ENCODE results near the gene CORIN. TPM values are rescaled to one million over a fixed set of nuclear protein-coding genes. Genes with fewer than 3 reads are reported as not detected.

Gene CORIN
- total and polyA plus RNA-seq, 12 donors = 0.10 to 1.1 (median 0.41) TPM; not detected in 2

DNA sequence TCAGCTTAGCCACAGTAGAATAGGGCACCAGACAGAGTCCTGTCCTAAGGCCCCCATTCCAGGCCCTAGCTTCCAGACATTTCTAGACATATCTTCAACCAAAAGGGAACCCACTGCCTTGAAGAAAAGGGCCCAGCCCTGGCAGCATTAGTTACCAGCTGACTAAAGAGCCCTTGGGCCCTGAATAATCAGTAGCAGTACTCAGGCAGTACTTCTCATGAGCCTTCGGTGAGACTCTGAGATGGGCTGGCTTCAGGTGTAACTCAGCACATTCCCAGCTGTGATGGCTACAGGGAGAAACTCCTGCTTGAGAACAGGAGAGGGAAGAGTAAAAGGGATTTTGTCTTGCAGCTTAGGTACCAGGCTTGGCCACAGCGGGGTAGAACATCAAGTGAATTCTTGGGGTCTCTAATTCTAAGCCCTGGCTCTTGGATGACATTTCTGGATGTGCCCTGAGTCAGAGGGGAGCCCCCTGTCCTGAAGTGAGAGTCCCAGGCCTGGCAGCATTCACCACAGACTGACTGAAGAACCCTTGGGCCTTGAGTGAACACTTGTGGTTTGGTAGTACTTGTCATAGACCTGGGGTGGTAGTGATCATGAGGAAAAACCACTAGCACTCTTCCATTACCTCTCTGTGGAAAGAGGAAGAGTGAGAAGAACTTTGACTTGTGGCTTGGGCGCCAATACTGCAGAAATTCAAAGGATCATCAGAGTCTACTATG lies 182.7 kb downstream of the CORIN start:
- no peaks in the 10 kb centered on the region for H3K36me3 ChIP-seq (replicated peaks in 1 of 2)
- H3K4me3 ChIP-seq = no peak overlapping the region
- TF ChIP-seq POLR2A (IDR thresholded peaks at IDR 0.05) = no peak
- TF ChIP-seq, protein P1, sequence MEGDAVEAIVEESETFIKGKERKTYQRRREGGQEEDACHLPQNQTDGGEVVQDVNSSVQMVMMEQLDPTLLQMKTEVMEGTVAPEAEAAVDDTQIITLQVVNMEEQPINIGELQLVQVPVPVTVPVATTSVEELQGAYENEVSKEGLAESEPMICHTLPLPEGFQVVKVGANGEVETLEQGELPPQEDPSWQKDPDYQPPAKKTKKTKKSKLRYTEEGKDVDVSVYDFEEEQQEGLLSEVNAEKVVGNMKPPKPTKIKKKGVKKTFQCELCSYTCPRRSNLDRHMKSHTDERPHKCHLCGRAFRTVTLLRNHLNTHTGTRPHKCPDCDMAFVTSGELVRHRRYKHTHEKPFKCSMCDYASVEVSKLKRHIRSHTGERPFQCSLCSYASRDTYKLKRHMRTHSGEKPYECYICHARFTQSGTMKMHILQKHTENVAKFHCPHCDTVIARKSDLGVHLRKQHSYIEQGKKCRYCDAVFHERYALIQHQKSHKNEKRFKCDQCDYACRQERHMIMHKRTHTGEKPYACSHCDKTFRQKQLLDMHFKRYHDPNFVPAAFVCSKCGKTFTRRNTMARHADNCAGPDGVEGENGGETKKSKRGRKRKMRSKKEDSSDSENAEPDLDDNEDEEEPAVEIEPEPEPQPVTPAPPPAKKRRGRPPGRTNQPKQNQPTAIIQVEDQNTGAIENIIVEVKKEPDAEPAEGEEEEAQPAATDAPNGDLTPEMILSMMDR (IDR thresholded peaks at IDR 0.05) = no peak
- H3K27me3 ChIP-seq = no peaks in the 10 kb centered on the region
- H3K27ac ChIP-seq = no peak overlapping the region
- H3K4me1 ChIP-seq (replicated peaks in 1 of 2) = no peaks in the 10 kb centered on the region
- H3K9me3 ChIP-seq (replicated peaks in 1 of 3) = no peaks in the 10 kb centered on the region
- WGBS, 4 donors = 79 to 92% (median 84%) methylated on average over 3 of the region's 3 CpGs
- intact Hi-C loops (cut with DNase I) = no loop called here
- DNase-seq = no peak

DNA sequence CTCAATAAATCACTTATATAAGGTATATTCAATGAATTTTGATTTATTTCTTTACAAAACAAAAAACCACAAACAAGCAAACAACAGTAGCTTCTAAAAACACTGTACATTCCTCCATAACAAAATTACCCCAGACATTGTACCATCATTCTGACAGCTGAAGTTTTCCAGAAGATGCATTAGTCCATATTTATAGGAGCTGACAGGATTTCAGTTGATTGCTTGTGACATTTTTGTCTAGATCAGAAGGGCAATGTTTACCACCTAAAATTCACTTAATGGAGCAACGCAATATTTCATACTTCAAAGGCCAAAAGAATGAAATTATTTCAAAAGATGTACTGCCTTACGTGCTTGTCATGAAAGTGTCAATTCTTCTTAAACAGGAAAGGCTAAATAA lies 185.8 kb downstream of the CORIN start:
- Histone ChIP-seq H3K36me3 (replicated peaks in 1 of 2) (no peaks in the 10 kb centered on the region), H3K9me3 (replicated peaks in 1 of 3) (no peaks in the 10 kb centered on the region), H3K27ac (no peak overlapping the region), H3K4me1 (replicated peaks in 1 of 2) (no peaks in the 10 kb centered on the region), H3K27me3 (no peaks in the 10 kb centered on the region), H3K4me3 (no peak overlapping the region)
- no peak for TF ChIP-seq POLR2A (IDR thresholded peaks at IDR 0.05)
- TF ChIP-seq, protein P1 (IDR thresholded peaks at IDR 0.05) = no peak
- no peak for DNase-seq
- WGBS, 4 donors = 82 to 91% (median 86%) methylated on average over 2 of the region's 2 CpGs
- intact Hi-C loops (cut with DNase I) = no loop called here

DNA sequence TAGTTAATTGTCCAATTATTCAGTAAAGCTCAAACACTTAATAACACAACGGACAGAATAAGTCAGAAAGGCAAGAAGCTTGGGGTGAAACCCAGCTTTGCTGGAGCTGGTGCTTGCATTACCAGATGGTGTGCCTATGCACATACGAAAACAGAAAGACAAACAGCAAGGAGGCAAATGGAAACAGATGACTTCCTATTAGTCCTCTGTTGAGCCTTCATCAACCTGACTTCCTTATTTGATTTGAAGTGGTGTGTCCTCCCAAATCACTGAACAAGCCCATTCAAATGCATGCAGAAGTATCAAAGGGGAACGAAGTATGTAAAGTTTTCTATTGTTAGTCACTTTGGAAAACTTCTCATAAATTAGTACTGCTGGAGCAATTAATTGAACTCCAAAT lies 186.6 kb downstream of the CORIN start:
- no peak for TF ChIP-seq POLR2A (IDR thresholded peaks at IDR 0.05)
- TF ChIP-seq, protein P1 (IDR thresholded peaks at IDR 0.05) = no peak
- H3K27ac ChIP-seq = no peak overlapping the region
- intact Hi-C loops (cut with DNase I) = no loop called here

DNA sequence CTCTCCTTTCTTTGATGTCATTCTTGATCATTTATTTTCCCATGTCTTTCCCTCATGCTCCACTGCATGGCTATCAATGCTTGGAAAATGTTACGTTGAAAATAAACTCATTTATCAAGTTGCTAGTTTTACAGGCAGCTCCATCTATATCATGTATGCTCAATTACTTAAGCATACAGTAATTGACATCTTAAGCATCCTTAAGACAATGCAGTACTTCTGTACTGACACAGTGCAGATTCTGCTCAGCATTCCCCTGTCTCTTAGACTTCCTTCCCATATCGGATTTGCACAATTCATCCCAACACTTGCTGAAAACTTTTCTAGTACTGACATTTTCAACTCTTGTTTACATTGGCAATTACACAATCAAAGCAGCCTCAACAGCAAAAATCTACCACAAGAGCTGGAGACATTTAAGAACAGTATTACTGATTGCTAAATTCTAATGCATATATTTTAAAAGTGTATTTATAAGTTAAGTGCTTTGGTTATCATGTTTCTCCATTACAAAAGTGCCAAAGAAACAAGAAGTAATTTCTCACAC lies 187.2 kb downstream of the CORIN start:
- Histone ChIP-seq H3K36me3 (replicated peaks in 1 of 2) (no peaks in the 10 kb centered on the region), H3K4me3 (no peak overlapping the region), H3K27me3 (no peaks in the 10 kb centered on the region), H3K27ac (no peak overlapping the region), H3K9me3 (replicated peaks in 1 of 3) (no peaks in the 10 kb centered on the region), H3K4me1 (replicated peaks in 1 of 2) (no peaks in the 10 kb centered on the region)
- TF ChIP-seq POLR2A (IDR thresholded peaks at IDR 0.05) = no peak
- TF ChIP-seq, protein P1 (IDR thresholded peaks at IDR 0.05) = no peak
- DNase-seq = no peak
- intact Hi-C loops (cut with DNase I) = no loop called here
- 30 to 53% (median 36%) methylated on average over 2 of the region's 2 CpGs for WGBS, 4 donors

More for the DNA sequence above, 186.6 kb downstream of the CORIN start:
- no peaks in the 10 kb centered on the region for H3K27me3 ChIP-seq
- H3K4me1 ChIP-seq (replicated peaks in 1 of 2) = no peaks in the 10 kb centered on the region
- no peak overlapping the region for H3K4me3 ChIP-seq
- no peaks in the 10 kb centered on the region for H3K9me3 ChIP-seq (replicated peaks in 1 of 3)
- no peak for DNase-seq
- no peaks in the 10 kb centered on the region for H3K36me3 ChIP-seq (replicated peaks in 1 of 2)
- WGBS, 4 donors = 37 to 50% (median 44%) methylated on average over 3 of the region's 3 CpGs
